Activated T-cell treated with anti-CD3 and anti-CD28 coated beads, Interleukin-2, amount 50 U/mL, for 24 hours (primary cell): Measurements from ENCODE around the gene ITM2C.
A peak's percentile ranks its signal among the peaks of the same experiment; 100 is the strongest.

ENCODE experiments used
- DNase-seq: peaks from one replicate; pipeline ENCODE4 v3.0.0-alpha.2; 2020
- H3K27ac Mint-ChIP-seq: 2 replicates; pipeline ENCODE4 v1.8.0; 2020; ENCODE audit warnings: mild to moderate bottlenecking, mixed read lengths
- H3K27me3 Mint-ChIP-seq: 2 replicates; pipeline ENCODE4 v1.8.0; 2020; ENCODE audit warnings: mixed read lengths
- H3K36me3 Mint-ChIP-seq: 2 replicates; pipeline ENCODE4 v1.8.0; 2020; ENCODE audit warnings: low read depth, mixed read lengths
- H3K4me1 Mint-ChIP-seq: 2 replicates; pipeline ENCODE4 v1.8.0; 2020; ENCODE audit warnings: low read depth, mixed read lengths
- H3K4me3 Mint-ChIP-seq: 2 replicates; pipeline ENCODE4 v1.8.0; 2020; ENCODE audit warnings: mild to moderate bottlenecking, moderate library complexity, mixed read lengths
- H3K9me3 Mint-ChIP-seq: 2 replicates; pipeline ENCODE4 v1.8.0; 2020; ENCODE audit warnings: mixed read lengths

Gene ITM2C

GRCh38 chr2:230900336-230900995 lies 35.7 kb downstream of the ITM2C start:
- Mint-ChIP-seq H3K27me3 (peaks cover 24% of the 10 kb centered on the region), H3K9me3 (no peaks in the 10 kb centered on the region), H3K4me1 (peaks cover 56% of the 10 kb centered on the region), H3K4me3 (no peak overlapping the region), H3K27ac (no peak overlapping the region), H3K36me3 (no peaks in the 10 kb centered on the region)
- peak; percentile 32 for DNase-seq

GRCh38 chr2:230901006-230901405 lies 36.3 kb downstream of the ITM2C start:
- Mint-ChIP-seq H3K4me3 (no peak overlapping the region), H3K4me1 (peaks cover 58% of the 10 kb centered on the region), H3K27me3 (peaks cover 24% of the 10 kb centered on the region), H3K9me3 (no peaks in the 10 kb centered on the region), H3K27ac (no peak overlapping the region), H3K36me3 (no peaks in the 10 kb centered on the region)
- peak; percentile 22 for DNase-seq

- peaks cover 24% of the 10 kb centered on the region for H3K27me3 Mint-ChIP-seq
- peaks cover 72% of the 10 kb centered on the region for H3K4me1 Mint-ChIP-seq
- no peak overlapping the region for H3K4me3 Mint-ChIP-seq
- H3K27ac Mint-ChIP-seq, result no peak overlapping the region
- peaks cover 3% of the 10 kb centered on the region for H3K36me3 Mint-ChIP-seq
- peak; percentile 75 for DNase-seq
- no peaks in the 10 kb centered on the region for H3K9me3 Mint-ChIP-seq
These were observed 37.6 kb downstream of the ITM2C start for GRCh38 chr2:230902180-230902899.

- H3K4me1 Mint-ChIP-seq, result peaks cover 83% of the 10 kb centered on the region
- no peak overlapping the region for H3K27ac Mint-ChIP-seq
These were observed 38.7 kb downstream of the ITM2C start for GRCh38 chr2:230903231-230904150.

GRCh38 chr2:230904856-230905447 lies 40.2 kb downstream of the ITM2C start:
- Mint-ChIP-seq H3K4me3 (peak overlapping the region; percentile 69), H3K4me1 (peaks cover 85% of the 10 kb centered on the region), H3K27me3 (peaks cover 20% of the 10 kb centered on the region), H3K9me3 (no peaks in the 10 kb centered on the region), H3K27ac (peak overlapping the region; percentile 85), H3K36me3 (peaks cover 12% of the 10 kb centered on the region)
- DNase-seq, result no peak

More at GRCh38 chr2:230903231-230904150, 38.7 kb downstream of the ITM2C start:
- Mint-ChIP-seq H3K4me3 (no peak overlapping the region), H3K9me3 (no peaks in the 10 kb centered on the region), H3K36me3 (peaks cover 4% of the 10 kb centered on the region), H3K27me3 (peaks cover 20% of the 10 kb centered on the region)
- peak; percentile 32 for DNase-seq

- peaks cover 87% of the 10 kb centered on the region for H3K4me1 Mint-ChIP-seq
- peak overlapping the region; percentile 69 for H3K4me3 Mint-ChIP-seq
- H3K36me3 Mint-ChIP-seq, result peaks cover 19% of the 10 kb centered on the region
These were observed 41.0 kb downstream of the ITM2C start for GRCh38 chr2:230905448-230906421.

GRCh38 chr2:230906471-230907230 lies 41.9 kb downstream of the ITM2C start:
- Mint-ChIP-seq H3K27ac (peak overlapping the region; percentile 85), H3K36me3 (peaks cover 19% of the 10 kb centered on the region), H3K9me3 (no peaks in the 10 kb centered on the region), H3K27me3 (peaks cover 21% of the 10 kb centered on the region), H3K4me1 (peaks cover 92% of the 10 kb centered on the region), H3K4me3 (peak overlapping the region; percentile 69)
- peak; percentile 36 for DNase-seq

More at GRCh38 chr2:230905448-230906421, 41.0 kb downstream of the ITM2C start:
- H3K27ac Mint-ChIP-seq, result peak overlapping the region; percentile 85
- H3K27me3 Mint-ChIP-seq, result peaks cover 18% of the 10 kb centered on the region
- H3K9me3 Mint-ChIP-seq, result no peaks in the 10 kb centered on the region
- DNase-seq, result peak; percentile 87

- peak; percentile 31 for DNase-seq
- H3K27me3 Mint-ChIP-seq, result peaks cover 21% of the 10 kb centered on the region
- peak overlapping the region; percentile 69 for H3K4me3 Mint-ChIP-seq
- peaks cover 88% of the 10 kb centered on the region for H3K4me1 Mint-ChIP-seq
- H3K36me3 Mint-ChIP-seq, result peaks cover 19% of the 10 kb centered on the region
- H3K27ac Mint-ChIP-seq, result peak overlapping the region; percentile 34
- no peaks in the 10 kb centered on the region for H3K9me3 Mint-ChIP-seq
These were observed 42.8 kb downstream of the ITM2C start for GRCh38 chr2:230907361-230908091.

- Mint-ChIP-seq H3K27me3 (peaks cover 16% of the 10 kb centered on the region), H3K4me3 (peak overlapping the region; percentile 69)
- no peak for DNase-seq
These were observed 43.4 kb downstream of the ITM2C start for GRCh38 chr2:230908092-230908594.

GRCh38 chr2:230908595-230909191 lies 44.0 kb downstream of the ITM2C start:
- DNase-seq, result peak; percentile 68
- H3K27ac Mint-ChIP-seq, result peak overlapping the region; percentile 87
- H3K36me3 Mint-ChIP-seq, result peaks cover 19% of the 10 kb centered on the region
- peak overlapping the region; percentile 69 for H3K4me3 Mint-ChIP-seq
- no peaks in the 10 kb centered on the region for H3K9me3 Mint-ChIP-seq
- peaks cover 11% of the 10 kb centered on the region for H3K27me3 Mint-ChIP-seq
- H3K4me1 Mint-ChIP-seq, result peaks cover 82% of the 10 kb centered on the region

More at GRCh38 chr2:230908092-230908594, 43.4 kb downstream of the ITM2C start:
- peaks cover 19% of the 10 kb centered on the region for H3K36me3 Mint-ChIP-seq
- no peaks in the 10 kb centered on the region for H3K9me3 Mint-ChIP-seq
- peak overlapping the region; percentile 87 for H3K27ac Mint-ChIP-seq
- peaks cover 82% of the 10 kb centered on the region for H3K4me1 Mint-ChIP-seq

GRCh38 chr2:230909841-230910545 lies 45.3 kb downstream of the ITM2C start:
- H3K4me1 Mint-ChIP-seq, result peaks cover 80% of the 10 kb centered on the region
- no peak overlapping the region for H3K4me3 Mint-ChIP-seq
- H3K36me3 Mint-ChIP-seq, result peaks cover 19% of the 10 kb centered on the region
- peak; percentile 26 for DNase-seq
- H3K9me3 Mint-ChIP-seq, result no peaks in the 10 kb centered on the region
- peak overlapping the region; percentile 22 for H3K27ac Mint-ChIP-seq
- H3K27me3 Mint-ChIP-seq, result peaks cover 15% of the 10 kb centered on the region
